Spleen (tissue), 7 donors: ENCODE measurements around the gene ZNF581.

ENCODE experiments used
- POLR2AphosphoS5 ChIP-seq, 3 donors: sonication (generic); formaldehyde crosslinking; IDR thresholded peaks; one replicate each; pipeline ENCODE4 v1.5.1; 2017; ENCODE audit warnings: antibody characterized with exemption in 3 of 3
- TF ChIP-seq, protein P1 (sequence below), 11 experiments: fragments of 200-600 bp in 7 of 11; fragments of 450-650 bp in 4 of 11; sonication (generic) in 4 of 11; IDR thresholded peaks in 8 of 11; conservative IDR thresholded peaks in 3 of 11; 1 replicate in 7 of 11; 2 replicates in 4 of 11; pipeline versions ENCODE4 v1.4.0 to v1.8.0; 2016 to 2021; ENCODE audit warnings: antibody characterized with exemption in 11 of 11, inconsistent platforms in 4 of 11, mild to moderate bottlenecking in 1 of 11
- donor health status: DM: no; HTN: no; CAD: no; lungs with moderate emphysema.
- donor health status: DM: no; HTN: no; CAD: no.
- donor health status: DM: no; HTN: no; CAD: no.

DNA sequence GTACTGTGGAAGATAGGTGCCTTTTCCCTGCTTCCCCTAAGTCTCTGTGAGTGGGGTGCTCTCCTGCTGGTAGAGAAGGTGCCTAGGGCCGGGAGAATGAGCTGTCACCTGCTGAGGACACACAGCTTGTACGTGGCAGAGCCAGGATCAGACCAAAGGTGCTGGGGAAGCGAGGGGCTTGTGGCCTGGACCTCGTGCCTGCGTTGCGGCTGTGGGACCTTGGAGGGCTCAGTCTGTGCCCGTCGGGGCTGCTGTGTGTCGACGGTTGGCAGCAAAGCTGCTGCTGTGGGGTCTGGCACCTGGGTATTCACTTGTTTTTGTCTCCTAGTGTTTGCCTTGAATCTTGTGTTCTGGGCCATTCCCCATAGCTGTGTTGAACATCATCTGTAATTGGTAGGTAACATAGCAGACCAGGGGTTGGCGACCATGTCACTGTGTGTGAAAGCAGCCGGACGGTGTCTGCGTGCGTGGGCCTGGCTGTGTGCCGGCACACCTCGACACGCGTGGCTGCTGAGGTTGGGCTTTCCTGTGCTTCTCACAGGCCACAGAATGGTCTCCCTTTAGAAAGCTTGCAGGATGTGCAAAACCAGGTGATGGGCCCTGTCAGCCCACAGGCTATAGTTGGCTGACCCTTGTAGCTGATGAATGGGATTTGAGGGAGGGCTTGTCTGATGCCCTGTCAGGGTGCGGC lies 20.5 kb downstream of the ZNF581 start:
- peak in 2 of 3 donors; percentile 47 to 72 for TF ChIP-seq POLR2AphosphoS5 (IDR thresholded peaks at IDR 0.05)
- TF ChIP-seq, protein P1, sequence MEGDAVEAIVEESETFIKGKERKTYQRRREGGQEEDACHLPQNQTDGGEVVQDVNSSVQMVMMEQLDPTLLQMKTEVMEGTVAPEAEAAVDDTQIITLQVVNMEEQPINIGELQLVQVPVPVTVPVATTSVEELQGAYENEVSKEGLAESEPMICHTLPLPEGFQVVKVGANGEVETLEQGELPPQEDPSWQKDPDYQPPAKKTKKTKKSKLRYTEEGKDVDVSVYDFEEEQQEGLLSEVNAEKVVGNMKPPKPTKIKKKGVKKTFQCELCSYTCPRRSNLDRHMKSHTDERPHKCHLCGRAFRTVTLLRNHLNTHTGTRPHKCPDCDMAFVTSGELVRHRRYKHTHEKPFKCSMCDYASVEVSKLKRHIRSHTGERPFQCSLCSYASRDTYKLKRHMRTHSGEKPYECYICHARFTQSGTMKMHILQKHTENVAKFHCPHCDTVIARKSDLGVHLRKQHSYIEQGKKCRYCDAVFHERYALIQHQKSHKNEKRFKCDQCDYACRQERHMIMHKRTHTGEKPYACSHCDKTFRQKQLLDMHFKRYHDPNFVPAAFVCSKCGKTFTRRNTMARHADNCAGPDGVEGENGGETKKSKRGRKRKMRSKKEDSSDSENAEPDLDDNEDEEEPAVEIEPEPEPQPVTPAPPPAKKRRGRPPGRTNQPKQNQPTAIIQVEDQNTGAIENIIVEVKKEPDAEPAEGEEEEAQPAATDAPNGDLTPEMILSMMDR (IDR thresholded peaks at IDR 0.05 in 8 of 11, conservative IDR thresholded peaks at IDR 0.05 in 3 of 11) = no peak
